GM12874 (cell line): Measurements from ENCODE around the gene ZDBF2.

Experiments used
- CTCF ChIP-seq: IDR thresholded peaks from 2 replicates; pipeline ENCODE4 v1.5.1; 2011; ENCODE audit warnings: low read depth, mild to moderate bottlenecking, control low read depth, low read length, moderate library complexity; ENCODE audit not compliant: insufficient read depth

The ZDBF2 gene

GRCh38 chr2:206323033-206323432 is 48.6 kb downstream of the ZDBF2 start:
- TF ChIP-seq CTCF, result no peak

- no peak for TF ChIP-seq CTCF
Measured at GRCh38 chr2:206323486-206323885, 49.0 kb downstream of the ZDBF2 start.

- no peak for TF ChIP-seq CTCF
Measured at GRCh38 chr2:206324869-206325268, 50.4 kb downstream of the ZDBF2 start.

GRCh38 chr2:206328974-206329373 is 54.5 kb downstream of the ZDBF2 start:
- TF ChIP-seq CTCF, result no peak

GRCh38 chr2:206336861-206337260 is 62.4 kb downstream of the ZDBF2 start:
- no peak for TF ChIP-seq CTCF

GRCh38 chr2:206337956-206338355 is 63.5 kb downstream of the ZDBF2 start:
- TF ChIP-seq CTCF, result no peak

- TF ChIP-seq CTCF, result no peak
Measured at GRCh38 chr2:206341396-206341795, 66.9 kb downstream of the ZDBF2 start.

- TF ChIP-seq CTCF, result no peak
Measured at GRCh38 chr2:206343144-206343543, 68.7 kb downstream of the ZDBF2 start.
